GM21526 (cell line): ENCODE data around the gene PCSK1.
"Not testable (repeated sequence)": the region's sequence is repeated elsewhere in the genome, so short reads cannot be mapped to it uniquely, and the experiment has no call there.

ENCODE experiments used
- ATAC-seq: cut with Tn5 transposase; IDR thresholded peaks from one replicate; pipeline ENCODE4 v1.9.1; 2021; ENCODE audit warnings: moderate library complexity; ENCODE audit not compliant: unreplicated experiment, low FRiP score

PCSK1 gene

GRCh38 chr5:96427824-96428223 lies 5.2 kb downstream of the PCSK1 start:
- no peak for ATAC-seq

GRCh38 chr5:96426831-96427230 lies 6.2 kb downstream of the PCSK1 start:
- no peak for ATAC-seq

- no peak for ATAC-seq
These were observed 7.6 kb downstream of the PCSK1 start for GRCh38 chr5:96425443-96425842.

- ATAC-seq = no peak
These were observed 17.2 kb downstream of the PCSK1 start for GRCh38 chr5:96415897-96416296.

- no peak for ATAC-seq
These were observed 20.1 kb downstream of the PCSK1 start for GRCh38 chr5:96412868-96413449.

DNA sequence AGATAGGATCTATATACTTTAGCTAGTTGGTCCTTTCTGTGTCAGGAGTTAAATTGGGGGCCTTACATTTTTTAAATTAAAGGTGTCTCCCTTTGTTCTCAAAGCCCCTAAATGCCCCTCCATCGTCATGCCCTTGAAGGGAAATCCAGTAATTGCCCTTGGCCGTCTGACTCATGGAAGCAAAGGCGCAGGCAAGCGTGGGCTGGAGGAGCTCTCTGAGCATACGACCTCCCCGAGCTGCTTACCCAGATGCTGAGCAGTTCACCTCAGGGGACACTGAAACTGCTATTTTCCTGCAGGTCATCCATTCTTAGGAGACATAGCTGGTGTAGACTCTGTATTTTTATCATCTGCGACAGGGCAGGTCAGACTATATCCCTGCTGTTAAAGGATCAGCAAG lies 23.0 kb downstream of the PCSK1 start:
- no peak for ATAC-seq

GRCh38 chr5:96408841-96409538 lies 24.1 kb downstream of the PCSK1 start:
- ATAC-seq = no peak

- no peak for ATAC-seq
These were observed 24.8 kb downstream of the PCSK1 start for GRCh38 chr5:96408210-96408777.

GRCh38 chr5:96407436-96407835 lies 25.6 kb downstream of the PCSK1 start:
- ATAC-seq = no peak

DNA sequence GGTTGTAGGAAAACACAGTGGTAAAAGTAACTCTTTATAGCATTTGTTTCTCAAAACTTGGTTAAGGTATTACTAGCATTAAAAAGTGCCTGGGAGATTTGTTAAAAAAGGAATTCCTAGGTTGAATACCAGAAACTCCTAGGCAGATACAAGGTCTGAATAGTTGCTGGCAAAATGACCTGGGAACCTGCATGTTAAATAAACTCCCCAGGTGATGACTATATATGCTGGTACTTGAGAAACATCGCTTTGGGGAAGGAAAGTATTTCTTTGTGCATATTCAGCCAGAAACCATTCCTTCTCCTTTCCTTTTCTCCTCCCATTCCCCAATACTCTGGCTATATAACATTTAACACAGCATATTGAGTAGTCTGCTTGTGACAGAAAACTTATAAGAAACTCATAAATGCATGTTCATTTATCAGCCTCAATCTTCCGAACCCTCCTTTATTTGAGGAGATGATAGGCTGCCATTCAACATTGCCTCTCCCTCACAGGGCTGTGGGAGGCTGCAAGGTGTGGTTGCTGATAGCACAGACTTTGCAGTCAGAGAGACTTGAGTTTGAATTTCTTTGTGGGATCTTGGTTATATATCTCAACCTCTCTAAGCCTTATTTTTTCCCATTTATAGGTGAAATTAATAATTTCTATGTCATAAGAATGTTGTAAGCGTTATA lies 28.7 kb downstream of the PCSK1 start:
- no peak for ATAC-seq

DNA sequence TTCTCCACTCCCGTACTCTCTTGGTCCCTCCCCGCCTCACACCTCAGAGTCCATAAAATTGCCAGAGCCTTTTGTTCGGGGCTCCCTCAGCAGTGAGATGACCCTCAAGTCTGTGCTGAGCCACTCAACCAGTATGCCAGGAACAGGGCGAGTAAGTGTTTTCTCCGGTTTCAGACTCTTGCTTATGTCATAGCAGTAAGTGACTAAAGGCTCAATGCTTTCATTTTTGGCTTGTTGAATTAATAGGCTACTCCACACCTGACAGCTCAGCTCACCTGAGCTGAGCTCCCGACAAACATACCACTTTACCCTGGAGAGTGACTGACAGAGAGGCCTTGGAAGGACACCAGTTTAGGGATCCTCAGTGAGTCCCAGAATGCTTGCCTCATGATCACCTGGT lies 30.5 kb downstream of the PCSK1 start:
- no peak for ATAC-seq

- ATAC-seq = no peak
These were observed 36.2 kb downstream of the PCSK1 start for GRCh38 chr5:96396878-96397277.

DNA sequence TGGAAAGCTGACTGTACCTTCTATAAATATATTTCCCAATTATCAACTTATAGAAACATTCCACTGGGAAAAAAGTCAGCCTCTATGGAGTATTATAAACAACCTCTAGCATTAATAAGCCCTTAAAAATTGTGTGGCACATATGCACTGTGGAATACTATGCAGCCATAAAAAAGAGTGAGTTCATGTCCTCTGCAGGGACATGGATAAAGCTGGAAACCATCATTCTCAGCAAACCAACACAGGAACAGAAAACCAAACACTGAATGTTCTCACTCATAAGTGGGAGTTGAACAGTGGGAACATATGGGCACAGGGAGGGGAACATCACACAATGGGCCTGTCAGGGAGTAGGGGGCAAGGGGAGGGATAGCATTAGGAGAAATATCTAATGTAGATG lies 37.8 kb downstream of the PCSK1 start:
- not testable (repeated sequence) for ATAC-seq

DNA sequence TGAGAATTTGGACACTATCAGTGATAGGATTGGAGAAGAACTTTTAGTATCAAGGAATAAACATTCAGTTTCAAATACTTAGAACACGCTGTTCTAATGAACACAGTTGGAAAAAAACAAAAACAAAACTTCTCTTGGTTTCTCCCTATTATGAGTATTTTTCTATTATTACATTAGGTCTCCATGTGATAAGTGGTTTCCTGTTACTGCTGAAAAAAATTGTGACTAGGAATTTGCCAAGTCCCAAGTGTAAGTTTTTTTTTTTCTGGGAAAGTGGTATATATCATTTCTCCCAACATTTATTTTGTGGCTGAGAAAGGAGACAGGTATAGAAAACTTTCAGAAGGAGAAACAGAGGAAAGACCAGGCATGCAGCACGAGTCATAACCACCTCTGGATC lies 41.1 kb downstream of the PCSK1 start:
- no peak for ATAC-seq

DNA sequence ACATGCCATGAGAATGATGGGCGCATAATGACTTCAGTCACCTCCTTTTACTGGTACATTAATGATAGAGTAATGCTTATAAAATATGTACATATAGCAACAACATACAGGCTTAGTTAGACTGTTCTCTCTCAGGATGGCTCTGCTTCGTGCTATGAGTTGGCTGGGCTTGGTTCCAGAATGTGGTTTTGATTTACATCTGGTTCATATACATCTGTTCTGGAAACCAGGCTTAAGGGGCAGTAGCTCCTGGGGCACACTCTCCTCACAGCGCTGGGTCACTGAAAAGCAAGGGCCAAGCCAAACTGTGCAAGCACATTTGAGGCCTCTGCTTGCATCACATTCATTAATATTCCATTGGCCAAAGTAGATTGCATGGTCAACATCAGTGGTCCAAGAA lies 44.9 kb downstream of the PCSK1 start:
- no peak for ATAC-seq

GRCh38 chr5:96387616-96388015 lies 45.4 kb downstream of the PCSK1 start:
- ATAC-seq = no peak

- ATAC-seq = no peak
These were observed 47.5 kb downstream of the PCSK1 start for GRCh38 chr5:96385538-96385937.

DNA sequence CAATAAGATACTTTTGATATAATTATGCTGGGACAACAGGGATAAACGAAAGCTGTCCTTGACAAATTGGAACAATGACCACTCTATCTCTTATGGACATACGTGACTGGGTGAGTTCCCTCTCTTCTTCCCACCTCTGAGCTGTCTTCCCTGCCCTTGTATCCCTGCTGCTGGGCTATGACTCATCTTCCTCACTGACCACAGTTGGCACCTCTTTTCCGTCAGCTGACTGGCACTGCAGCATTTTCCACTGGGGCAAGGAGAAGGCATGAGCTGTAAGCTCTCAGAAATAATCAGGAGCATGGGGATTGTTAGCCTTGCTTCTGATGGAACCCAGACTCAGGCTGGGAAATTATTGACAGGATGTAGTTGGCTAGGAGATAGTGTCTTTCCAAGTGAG lies 48.7 kb downstream of the PCSK1 start:
- ATAC-seq = no peak

GRCh38 chr5:96381526-96381925 lies 51.5 kb downstream of the PCSK1 start:
- ATAC-seq = no peak

GRCh38 chr5:96379896-96380295 lies 53.2 kb downstream of the PCSK1 start:
- ATAC-seq = no peak

DNA sequence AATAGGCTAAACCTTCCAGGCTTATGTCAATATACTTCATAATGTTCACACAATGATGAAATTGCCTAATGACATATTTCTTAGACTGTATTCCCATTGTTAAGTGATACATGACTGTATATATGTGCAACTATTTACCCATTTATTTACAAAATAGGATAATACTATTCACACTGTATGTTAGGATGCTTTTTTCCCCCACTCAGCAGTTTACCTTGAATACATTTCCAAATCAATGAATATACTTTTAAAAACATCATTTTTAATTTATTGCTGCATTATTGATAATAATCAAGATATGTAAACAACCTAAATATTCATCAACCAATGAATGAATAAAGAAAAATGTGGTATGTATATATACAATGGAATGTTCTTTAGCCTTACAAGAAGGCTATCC lies 55.5 kb downstream of the PCSK1 start:
- no peak for ATAC-seq

DNA sequence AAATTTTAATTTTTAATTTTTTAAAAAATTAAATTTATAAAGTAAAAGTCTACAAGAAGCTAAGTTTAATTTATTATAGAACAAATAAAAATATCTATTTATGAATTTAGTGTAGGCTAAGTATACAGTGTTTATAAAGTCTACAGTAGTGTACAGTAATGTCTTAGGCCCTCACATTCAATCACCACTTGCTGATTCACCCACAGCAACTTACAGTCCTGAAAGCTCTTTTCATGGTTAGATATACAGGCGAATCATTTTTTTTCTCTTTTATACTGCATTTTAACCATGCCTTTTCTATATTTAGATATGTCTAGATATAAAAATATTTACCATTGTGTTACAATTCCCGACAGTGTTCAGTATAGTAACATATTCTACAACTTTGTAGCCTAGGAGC lies 55.9 kb downstream of the PCSK1 start:
- ATAC-seq = no peak
